Natural killer cell (primary cell): ENCODE data around the gene TRIM65. TPM values are rescaled to one million over a fixed set of nuclear protein-coding genes. Genes with fewer than 3 reads are reported as not detected.

ENCODE experiments used
- ATAC-seq, 3 donors: fragments of 150-1000 bp in 2 of 3; fragments of 200-7000 bp in 1 of 3; cut with Tn5 transposase; 1 replicate in 1 of 3; 2 replicates in 2 of 3; pipeline ENCODE4 v1.10.0; 2021; ENCODE audit warnings: mild to moderate bottlenecking in 2 of 3, moderate library complexity in 2 of 3
- DNase-seq, 2 donors: peaks; one replicate each; pipeline versions ENCODE4 v3.0.0 to v3.0.0-alpha.2; 2013 to 2021; ENCODE audit warnings: mixed read lengths in 1 of 2
- H3K27ac ChIP-seq: one replicate; pipeline ENCODE4 v1.5.1; 2013; ENCODE audit warnings: mild to moderate bottlenecking, low read length
- H3K27me3 ChIP-seq: one replicate; pipeline ENCODE4 v1.6.1; 2013; ENCODE audit warnings: low read length; ENCODE audit not compliant: control insufficient read depth, insufficient read depth
- H3K36me3 ChIP-seq: one replicate; pipeline ENCODE4 v1.6.1; 2013; ENCODE audit warnings: low read length; ENCODE audit not compliant: control insufficient read depth, insufficient read depth
- H3K4me1 ChIP-seq: one replicate; pipeline ENCODE4 v1.6.1; 2013; ENCODE audit warnings: low read length; ENCODE audit not compliant: control insufficient read depth, insufficient read depth
- H3K4me3 ChIP-seq: one replicate; pipeline ENCODE4 v1.5.1; 2013; ENCODE audit warnings: low read length
- H3K9me3 ChIP-seq: one replicate; pipeline ENCODE4 v1.6.1; 2013; ENCODE audit warnings: low read length; ENCODE audit not compliant: control insufficient read depth, insufficient read depth
- H3K27ac Mint-ChIP-seq, 2 donors: one replicate each; pipeline ENCODE4 v1.8.0; 2022; ENCODE audit warnings: mild to moderate bottlenecking in 2 of 2, mixed read lengths in 2 of 2, moderate library complexity in 1 of 2
- H3K27me3 Mint-ChIP-seq, 2 donors: one replicate each; pipeline ENCODE4 v1.8.0; 2022; ENCODE audit warnings: low read depth in 2 of 2, mixed read lengths in 2 of 2
- H3K36me3 Mint-ChIP-seq: one replicate; pipeline ENCODE4 v1.8.0; 2022; ENCODE audit warnings: mixed read lengths
- H3K4me1 Mint-ChIP-seq, 2 donors: one replicate each; pipeline ENCODE4 v1.8.0; 2022; ENCODE audit warnings: mixed read lengths in 2 of 2
- H3K4me3 Mint-ChIP-seq: one replicate; pipeline ENCODE4 v1.8.0; 2022; ENCODE audit warnings: mild to moderate bottlenecking, moderate library complexity, mixed read lengths
- H3K9me3 Mint-ChIP-seq, 2 donors: one replicate each; pipeline ENCODE4 v1.8.0; 2022; ENCODE audit warnings: mixed read lengths in 2 of 2
- CTCF ChIP-seq: fragments of 200-600 bp; IDR thresholded peaks from one replicate; pipeline ENCODE4 v1.8.0; 2022; ENCODE audit warnings: antibody characterized with exemption
- WGBS: methylation state at CpG from one replicate; pipeline ENCODE4 v1.1.7; 2013; ENCODE audit warnings: missing lambda C conversion rate; ENCODE audit not compliant: insufficient coverage; 5-methylcytosine and 5-hydroxymethylcytosine counted together
- intact Hi-C: fragments of 100-400 bp; cut with micrococcal nuclease; formaldehyde crosslinking; loops from one replicate; pipeline ENCODE4 v1.14.2; 2022
- total RNA-seq, 4 donors: library from RNA; stranded (reverse); fragments of 120-200 nt in 1 of 4; gene quantifications; one replicate each; pipeline versions ENCODE4 v1.2.3 to v1.2.4, GENCODE V29; 2013 to 2022

TRIM65 gene
- total RNA-seq, 3 donors from 2014 or later (not counting 1 experiment from before 2014, with no cell fraction given), result 19.2 to 26.9 (median 22.5) TPM

GRCh38 chr17:75875940-75876189, 20.9 kb downstream of the TRIM65 start:
- intact Hi-C loops, result no loop called here

DNA sequence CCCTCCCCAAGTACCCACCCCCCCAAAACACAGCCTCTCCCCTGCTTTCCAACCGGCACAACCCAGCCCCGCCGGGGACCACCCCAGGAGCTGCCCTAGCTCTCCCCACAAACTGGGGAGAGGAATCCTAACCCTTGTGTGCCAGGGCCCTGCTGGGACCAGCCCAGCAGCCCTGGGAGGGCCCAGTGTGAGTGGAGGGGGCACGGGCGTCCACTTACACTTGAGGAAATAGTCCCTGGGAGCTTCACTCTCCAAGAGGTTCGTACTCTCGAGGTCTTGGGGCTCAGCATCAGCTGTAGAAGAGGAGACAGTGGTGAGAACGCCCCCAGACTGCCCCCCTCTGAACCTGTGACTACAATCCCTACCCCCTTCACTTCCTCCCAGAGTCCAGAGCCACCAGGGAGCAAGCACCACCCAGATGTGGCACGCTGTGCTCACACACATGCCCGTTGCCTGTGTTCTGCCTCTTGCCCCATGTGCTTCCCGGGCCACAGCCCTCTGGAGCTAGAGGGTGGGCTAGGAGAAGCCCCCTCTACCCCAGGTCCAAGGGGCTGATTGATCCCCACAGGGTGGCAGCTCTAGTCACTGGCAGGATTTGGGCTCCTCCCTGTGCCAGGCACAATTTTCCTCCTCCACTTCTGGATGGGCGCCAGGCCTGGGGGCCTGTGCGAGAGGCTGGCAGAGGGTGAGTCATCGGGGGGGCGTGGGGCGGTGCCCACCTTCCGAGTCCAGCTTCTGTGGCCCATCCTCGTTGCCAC, 21.4 kb downstream of the TRIM65 start:
- H3K27ac Mint-ChIP-seq, result no peak overlapping the region
- H3K9me3 Mint-ChIP-seq, result no peaks in the 10 kb centered on the region
- Histone ChIP-seq H3K4me3 (no peak overlapping the region), H3K4me1 (peaks cover 42% of the 10 kb centered on the region), H3K36me3 (no peaks in the 10 kb centered on the region), H3K9me3 (no peaks in the 10 kb centered on the region), H3K27ac (peak overlapping the region; percentile 58), H3K27me3 (peaks cover 17% of the 10 kb centered on the region)
- intact Hi-C loops, result no loop called here
- peaks cover 0 to 13% of the 10 kb centered on the region in 2 donors for H3K27me3 Mint-ChIP-seq
- no peak overlapping the region for H3K4me3 Mint-ChIP-seq
- no peaks in the 10 kb centered on the region for H3K36me3 Mint-ChIP-seq
- DNase-seq (no peak), ATAC-seq (no peak)
- 69% methylated on average over 18 of the region's 18 CpGs for WGBS
- peaks cover 18 to 22% of the 10 kb centered on the region in 2 donors for H3K4me1 Mint-ChIP-seq
- TF ChIP-seq CTCF, result no peak

More at GRCh38 chr17:75875940-75876189, 20.9 kb downstream of the TRIM65 start:
- WGBS, result 51% methylated on average over 5 of the region's 5 CpGs
- H3K9me3 ChIP-seq, result no peaks in the 10 kb centered on the region
- H3K36me3 ChIP-seq, result no peaks in the 10 kb centered on the region
- H3K4me3 ChIP-seq, result peak overlapping the region; percentile 46
- Mint-ChIP-seq H3K27ac (peak overlapping the region in 1 of 2 donors; percentile 83), H3K36me3 (no peaks in the 10 kb centered on the region), H3K4me3 (peak overlapping the region; percentile 87), H3K9me3 (no peaks in the 10 kb centered on the region), H3K27me3 (peaks cover 0 to 16% of the 10 kb centered on the region in 2 donors), H3K4me1 (peaks cover 18 to 22% of the 10 kb centered on the region in 2 donors)
- H3K27me3 ChIP-seq, result peaks cover 17% of the 10 kb centered on the region
- no peak for ATAC-seq
- peaks cover 42% of the 10 kb centered on the region for H3K4me1 ChIP-seq
- H3K27ac ChIP-seq, result peak overlapping the region; percentile 58
- no peak for TF ChIP-seq CTCF
- no peak for DNase-seq

GRCh38 chr17:75874323-75875181, 22.2 kb downstream of the TRIM65 start:
- Mint-ChIP-seq H3K27ac (no peak overlapping the region), H3K9me3 (no peaks in the 10 kb centered on the region), H3K36me3 (no peaks in the 10 kb centered on the region), H3K4me3 (no peak overlapping the region), H3K4me1 (peaks cover 18 to 22% of the 10 kb centered on the region in 2 donors), H3K27me3 (peaks cover 0 to 10% of the 10 kb centered on the region in 2 donors)
- no peak for TF ChIP-seq CTCF
- DNase-seq (no peak), ATAC-seq (no peak)
- Histone ChIP-seq H3K36me3 (no peaks in the 10 kb centered on the region), H3K27me3 (peaks cover 17% of the 10 kb centered on the region), H3K27ac (no peak overlapping the region), H3K4me3 (no peak overlapping the region), H3K9me3 (no peaks in the 10 kb centered on the region), H3K4me1 (peaks cover 42% of the 10 kb centered on the region)
- 96% methylated on average over 38 of the region's 38 CpGs for WGBS
- intact Hi-C loops, result no loop called here
